Esophagus (tissue), 2 donors: ENCODE measurements around the gene ADAMTS6. TPM values are rescaled to one million over a fixed set of nuclear protein-coding genes. Genes with fewer than 3 reads are reported as not detected.

Experiments
- H3K27ac ChIP-seq, 2 donors: one replicate each; pipeline ENCODE4 v1.5.1; 2013; ENCODE audit warnings: low read depth in 2 of 2, mild to moderate bottlenecking in 2 of 2, inconsistent platforms in 1 of 2, low read length in 1 of 2, moderate library complexity in 1 of 2
- H3K27me3 ChIP-seq, 2 donors: one replicate each; pipeline ENCODE4 v1.6.1; 2013; ENCODE audit warnings: low read length in 2 of 2, control low read depth in 1 of 2, mild to moderate bottlenecking in 1 of 2; ENCODE audit not compliant: insufficient read depth in 2 of 2, control insufficient read depth in 1 of 2
- H3K36me3 ChIP-seq, 2 donors: one replicate each; pipeline ENCODE4 v1.6.1; 2013; ENCODE audit warnings: low read length in 1 of 2; ENCODE audit not compliant: control insufficient read depth in 2 of 2, insufficient read depth in 2 of 2
- H3K4me1 ChIP-seq, 2 donors: one replicate each; pipeline ENCODE4 v1.6.1; 2013; ENCODE audit warnings: low read length in 1 of 2; ENCODE audit not compliant: control insufficient read depth in 2 of 2, insufficient read depth in 2 of 2
- H3K4me3 ChIP-seq, 2 donors: one replicate each; pipeline ENCODE4 v1.5.1; 2013; ENCODE audit warnings: low read length in 2 of 2, mild to moderate bottlenecking in 2 of 2, low read depth in 1 of 2, moderate library complexity in 1 of 2
- H3K9me3 ChIP-seq, 2 donors: one replicate each; pipeline ENCODE4 v1.6.1; 2013; ENCODE audit warnings: mild to moderate bottlenecking in 2 of 2, low read depth in 1 of 2, low read length in 1 of 2, moderate library complexity in 1 of 2; ENCODE audit not compliant: control insufficient read depth in 2 of 2, insufficient read depth in 1 of 2
- WGBS, 2 donors: extraction: QIAGEN DNeasy Blood & Tissue Kit; methylation state at CpG; one replicate each; pipeline ENCODE4 v1.1.7; 2013; 5-methylcytosine and 5-hydroxymethylcytosine counted together
- polyA plus RNA-seq, 2 donors: library from polyadenylated mRNA; stranded (reverse); fragments of 200-250 nt; gene quantifications; one replicate each; pipeline ENCODE4 v1.2.3, GENCODE V29; 2013
- donor health status: healthy with polysubstance abuse.
- donor health status: Bipolar disorder and iron deficiency.

The ADAMTS6 gene
- polyA plus RNA-seq, 2 donors = 0.16 to 0.25 TPM

DNA sequence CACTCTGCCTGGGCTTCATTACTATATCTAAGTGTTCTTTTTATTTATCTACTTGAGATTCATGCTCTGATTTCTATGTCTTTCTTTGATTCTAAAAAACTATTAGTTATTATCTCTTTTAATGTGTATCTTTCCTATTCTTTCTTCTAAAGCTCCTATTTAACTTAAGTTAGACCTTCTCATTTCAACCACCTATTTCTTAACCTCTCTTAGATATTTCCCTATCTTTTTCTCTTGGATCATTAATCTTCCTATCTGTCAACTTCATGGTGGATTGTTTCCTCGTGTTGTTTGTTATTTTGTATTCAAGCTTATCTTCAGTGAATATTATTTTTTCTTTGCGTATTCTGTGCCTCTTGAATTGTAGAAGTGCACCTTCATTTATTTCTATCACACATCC is 202.1 kb downstream of the ADAMTS6 start:
- Histone ChIP-seq H3K4me1 (no peaks in the 10 kb centered on the region), H3K36me3 (no peaks in the 10 kb centered on the region), H3K9me3 (no peaks in the 10 kb centered on the region), H3K4me3 (no peak overlapping the region), H3K27ac (no peak overlapping the region), H3K27me3 (no peaks in the 10 kb centered on the region)
- 68 to 72% methylated on average over 2 of the region's 2 CpGs for WGBS, 2 donors

DNA sequence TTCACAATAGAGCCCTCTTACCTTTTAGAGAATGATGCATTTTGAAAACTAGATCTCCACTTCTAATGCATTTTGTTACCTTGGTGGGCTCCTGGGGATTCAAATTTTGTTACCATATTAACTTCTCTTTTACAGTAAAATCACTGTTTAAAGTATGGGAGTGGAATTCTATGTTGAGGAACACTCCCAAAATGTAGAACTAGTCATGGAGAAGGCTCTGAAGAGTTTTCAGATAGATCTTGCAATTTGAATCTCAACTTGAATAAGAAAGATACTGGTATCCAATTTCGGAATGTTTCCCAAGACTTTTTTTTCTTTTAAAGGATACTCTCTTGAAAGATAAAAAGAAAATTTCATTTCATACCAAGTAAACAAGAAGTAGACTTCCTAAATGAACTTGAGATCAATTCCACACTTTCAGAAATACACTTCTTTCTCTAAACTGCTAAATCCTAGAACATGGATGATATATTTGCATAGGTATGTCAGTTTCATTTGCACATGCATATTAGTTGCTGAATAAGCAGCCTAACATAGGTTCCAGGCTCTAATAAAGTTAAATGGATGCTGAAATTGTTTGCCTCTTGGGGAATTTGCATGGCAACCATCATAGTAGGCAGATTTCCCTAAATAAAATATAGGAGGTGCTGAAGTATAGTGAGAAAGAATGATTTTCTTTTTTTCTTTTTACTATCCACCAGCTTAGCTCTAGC is 205.4 kb downstream of the ADAMTS6 start:
- Histone ChIP-seq H3K27ac (no peak overlapping the region), H3K4me3 (no peak overlapping the region), H3K9me3 (no peaks in the 10 kb centered on the region), H3K36me3 (no peaks in the 10 kb centered on the region), H3K4me1 (no peaks in the 10 kb centered on the region), H3K27me3 (no peaks in the 10 kb centered on the region)
- WGBS, 2 donors = 77 to 81% methylated on average over 1 of the region's 1 CpG

DNA sequence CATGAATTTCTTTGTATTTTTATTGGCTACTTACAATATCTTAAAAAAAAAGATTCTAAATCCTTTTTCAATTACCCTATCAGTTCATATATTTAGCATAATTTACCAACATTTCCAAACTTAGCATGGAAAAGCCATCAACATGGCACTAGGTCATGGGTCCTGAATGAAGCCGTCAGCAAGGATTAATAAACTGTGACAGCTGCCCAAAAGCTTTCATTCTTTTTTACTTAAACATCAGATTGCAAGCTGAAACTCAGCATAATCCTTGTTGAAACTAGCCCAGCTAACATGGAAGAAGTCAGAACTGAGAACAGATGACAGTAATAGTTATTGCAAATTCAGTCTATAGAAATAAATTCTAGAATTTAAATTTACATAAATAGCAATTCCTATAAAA is 209.8 kb downstream of the ADAMTS6 start:
- no peak overlapping the region for H3K27ac ChIP-seq
- H3K4me3 ChIP-seq = no peak overlapping the region
- 46 to 74% methylated on average over 1 of the region's 1 CpG for whole genome bisulfite sequencing, 2 donors
- no peaks in the 10 kb centered on the region for H3K9me3 ChIP-seq
- H3K27me3 ChIP-seq = no peaks in the 10 kb centered on the region
- H3K4me1 ChIP-seq = no peaks in the 10 kb centered on the region
- no peaks in the 10 kb centered on the region for H3K36me3 ChIP-seq

DNA sequence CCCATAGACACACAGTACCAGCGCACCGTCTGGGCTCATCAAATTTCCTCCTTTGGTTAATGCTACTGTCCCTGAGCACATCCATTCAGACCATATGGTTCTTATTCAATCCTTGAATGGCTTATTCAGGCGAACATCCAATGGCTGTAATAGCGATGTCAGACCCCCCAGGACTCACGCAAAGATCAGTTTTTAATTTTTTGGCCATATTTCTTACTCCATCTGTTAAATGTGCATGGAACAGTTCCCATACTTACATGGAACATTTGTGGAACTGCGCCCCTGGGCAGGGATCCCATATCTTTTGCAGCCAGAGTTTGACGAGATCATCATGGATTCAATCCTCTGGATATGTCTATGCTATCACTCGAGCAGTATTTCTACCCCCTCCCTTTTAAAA is 213.2 kb downstream of the ADAMTS6 start:
- Histone ChIP-seq H3K4me3 (no peak overlapping the region), H3K4me1 (no peaks in the 10 kb centered on the region), H3K27ac (no peak overlapping the region), H3K9me3 (no peaks in the 10 kb centered on the region), H3K27me3 (no peaks in the 10 kb centered on the region), H3K36me3 (no peaks in the 10 kb centered on the region)
- WGBS, 2 donors = 67 to 72% methylated on average over 8 of the region's 8 CpGs

DNA sequence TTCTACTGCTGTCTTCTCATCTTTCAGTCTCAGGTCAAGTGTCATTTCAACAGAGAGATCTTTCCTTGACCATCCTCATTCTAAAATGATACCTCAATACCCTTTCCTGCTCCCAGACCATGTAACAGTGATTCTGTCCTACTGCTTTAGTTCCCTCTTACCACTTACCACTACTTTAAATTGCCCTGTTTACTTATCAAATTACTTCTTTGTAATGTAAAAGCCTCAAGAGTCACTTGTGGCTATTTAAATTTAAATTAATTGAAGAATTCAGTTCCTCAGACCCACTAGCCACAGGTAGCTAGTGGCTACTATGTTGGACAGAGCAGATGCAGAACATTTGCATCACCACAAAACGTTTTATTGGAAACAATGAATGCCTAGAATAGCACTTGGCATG is 217.3 kb downstream of the ADAMTS6 start:
- H3K36me3 ChIP-seq = no peaks in the 10 kb centered on the region
- no peaks in the 10 kb centered on the region for H3K4me1 ChIP-seq
- H3K27ac ChIP-seq = no peak overlapping the region
- WGBS, 2 donors = 27 to 45% methylated on average over 1 of the region's 1 CpG
- H3K27me3 ChIP-seq = peaks cover 0 to 2% of the 10 kb centered on the region in 2 donors
- no peak overlapping the region for H3K4me3 ChIP-seq
- no peaks in the 10 kb centered on the region for H3K9me3 ChIP-seq

DNA sequence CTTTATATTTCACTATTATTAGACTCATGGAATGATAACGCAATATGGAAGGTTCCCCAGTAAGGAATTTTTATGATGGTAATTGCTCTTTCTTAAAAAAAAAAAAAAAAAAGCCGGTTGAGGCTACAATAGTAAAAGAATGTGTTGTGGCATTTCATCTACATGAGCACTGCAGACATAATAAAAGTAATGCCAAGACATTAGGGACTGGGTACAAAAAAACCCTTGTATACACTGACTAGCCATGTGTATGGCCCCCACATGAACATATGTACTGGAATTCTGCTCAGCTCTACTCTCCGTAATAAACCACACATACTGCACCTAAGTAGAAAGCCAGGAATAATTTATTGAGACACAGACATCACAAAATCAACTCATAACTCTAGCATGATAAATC is 218.4 kb downstream of the ADAMTS6 start:
- Histone ChIP-seq H3K27ac (no peak overlapping the region), H3K36me3 (no peaks in the 10 kb centered on the region), H3K4me1 (no peaks in the 10 kb centered on the region), H3K9me3 (no peaks in the 10 kb centered on the region), H3K27me3 (peaks cover 0 to 2% of the 10 kb centered on the region in 2 donors), H3K4me3 (no peak overlapping the region)
- 81% methylated on average over 3 of the region's 3 CpGs for WGBS, 2 donors

DNA sequence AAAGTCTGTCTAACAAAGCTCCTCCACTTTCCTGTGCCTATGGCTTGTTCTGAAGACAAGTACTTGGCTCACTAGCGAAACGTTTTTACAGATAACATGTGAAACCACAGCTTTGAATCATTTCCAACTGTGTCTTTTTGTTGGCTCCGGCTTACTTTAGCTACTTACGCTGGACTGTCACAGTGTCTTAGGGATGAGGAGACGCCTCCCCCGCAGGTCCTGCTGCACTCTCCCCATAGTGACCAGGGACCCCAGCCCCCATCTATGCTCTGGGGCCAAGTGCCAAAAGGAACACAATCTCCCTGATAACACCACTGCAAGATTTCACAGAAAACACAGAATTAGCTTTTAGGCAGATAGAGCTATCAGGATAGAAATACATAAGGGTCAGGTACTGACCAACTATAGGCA is 219.1 kb downstream of the ADAMTS6 start:
- Histone ChIP-seq H3K4me3 (no peak overlapping the region), H3K27me3 (peaks cover 0 to 2% of the 10 kb centered on the region in 2 donors), H3K4me1 (no peaks in the 10 kb centered on the region), H3K9me3 (no peaks in the 10 kb centered on the region), H3K36me3 (no peaks in the 10 kb centered on the region), H3K27ac (no peak overlapping the region)
- WGBS, 2 donors = 27 to 35% methylated on average over 6 of the region's 6 CpGs

DNA sequence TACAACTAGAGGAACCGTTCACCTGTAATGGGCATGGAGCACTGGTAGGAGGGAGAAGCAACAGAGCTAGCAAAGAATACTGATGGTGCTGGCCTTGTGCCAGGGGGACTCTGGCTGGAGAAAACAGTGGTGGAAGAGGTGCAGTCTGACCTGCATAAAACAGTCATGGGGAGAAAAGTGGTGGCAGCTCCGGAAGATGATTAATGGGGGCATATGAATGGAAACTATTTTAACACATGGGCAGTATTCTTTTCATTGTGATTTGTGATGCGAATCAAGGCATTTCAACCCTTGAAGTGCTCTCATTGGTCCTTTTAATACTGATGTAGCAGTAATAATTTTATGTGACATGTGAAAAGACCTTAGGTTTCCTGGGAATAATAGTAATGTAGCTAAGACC is 219.6 kb downstream of the ADAMTS6 start:
- peaks cover 0 to 2% of the 10 kb centered on the region in 2 donors for H3K27me3 ChIP-seq
- no peak overlapping the region for H3K4me3 ChIP-seq
- no peak overlapping the region for H3K27ac ChIP-seq
- no peaks in the 10 kb centered on the region for H3K4me1 ChIP-seq
- 83 to 86% methylated on average over 3 of the region's 3 CpGs for WGBS, 2 donors
- no peaks in the 10 kb centered on the region for H3K36me3 ChIP-seq
- H3K9me3 ChIP-seq = no peaks in the 10 kb centered on the region

DNA sequence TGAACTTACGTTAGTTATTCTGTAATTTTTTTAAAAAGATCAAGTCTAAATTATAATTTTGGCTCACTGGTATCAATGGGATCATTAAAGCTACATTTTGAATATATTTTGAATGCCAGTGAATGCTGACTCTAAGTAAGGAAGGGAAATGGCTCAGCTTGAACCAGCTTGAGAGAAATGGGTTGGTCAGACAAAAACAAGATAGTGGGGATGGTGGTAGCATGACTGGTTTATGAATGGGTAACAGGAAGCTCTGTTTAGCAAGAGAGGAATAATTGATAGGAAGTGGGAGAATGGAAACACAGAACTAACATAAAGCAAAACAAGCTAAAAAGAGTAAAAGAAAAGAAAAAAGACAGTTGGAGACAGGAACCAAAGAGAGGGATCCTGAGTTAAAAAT is 220.2 kb downstream of the ADAMTS6 start:
- Histone ChIP-seq H3K27ac (no peak overlapping the region), H3K4me1 (no peaks in the 10 kb centered on the region), H3K36me3 (no peaks in the 10 kb centered on the region), H3K27me3 (peaks cover 0 to 2% of the 10 kb centered on the region in 2 donors), H3K9me3 (no peaks in the 10 kb centered on the region), H3K4me3 (no peak overlapping the region)
- 76 to 85% methylated on average over 1 of the region's 1 CpG for WGBS, 2 donors

DNA sequence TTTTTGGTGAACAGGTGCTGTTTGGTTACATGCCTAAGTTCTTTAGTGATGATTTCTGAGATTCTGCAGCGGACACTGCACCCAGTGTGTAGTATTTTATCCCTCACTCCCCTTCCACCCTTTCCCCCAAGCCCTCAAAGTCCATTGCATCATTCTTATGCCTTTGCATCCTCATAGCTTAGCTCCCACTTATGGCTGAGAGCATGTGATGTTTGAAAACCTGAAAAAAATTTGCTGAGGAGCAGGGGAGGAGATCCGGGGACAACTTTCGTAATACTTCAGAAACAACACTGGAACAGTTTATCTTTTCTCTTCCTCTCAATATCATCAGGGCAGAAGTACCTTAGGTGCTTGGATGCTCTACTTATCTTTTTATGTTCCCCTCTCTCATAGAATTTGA is 226.4 kb downstream of the ADAMTS6 start:
- 80 to 91% methylated on average over 3 of the region's 3 CpGs for WGBS, 2 donors

More for the DNA sequence above, 226.4 kb downstream of the ADAMTS6 start:
- H3K27me3 ChIP-seq = no peaks in the 10 kb centered on the region
- H3K9me3 ChIP-seq = no peaks in the 10 kb centered on the region
- no peak overlapping the region for H3K27ac ChIP-seq
- no peaks in the 10 kb centered on the region for H3K36me3 ChIP-seq
- no peaks in the 10 kb centered on the region for H3K4me1 ChIP-seq
- H3K4me3 ChIP-seq = no peak overlapping the region
